Measurements from ENCODE around the gene CNPY2.
A peak's percentile ranks its signal among the peaks of the same experiment; 100 is the strongest.
"Not testable (repeated sequence)": the region's sequence is repeated elsewhere in the genome, so short reads cannot be mapped to it uniquely, and the experiment has no call there.

GRCh38 chr12:56262955-56263354 is 52.8 kb downstream of the CNPY2 start:
- TF ChIP-seq, protein P1, sequence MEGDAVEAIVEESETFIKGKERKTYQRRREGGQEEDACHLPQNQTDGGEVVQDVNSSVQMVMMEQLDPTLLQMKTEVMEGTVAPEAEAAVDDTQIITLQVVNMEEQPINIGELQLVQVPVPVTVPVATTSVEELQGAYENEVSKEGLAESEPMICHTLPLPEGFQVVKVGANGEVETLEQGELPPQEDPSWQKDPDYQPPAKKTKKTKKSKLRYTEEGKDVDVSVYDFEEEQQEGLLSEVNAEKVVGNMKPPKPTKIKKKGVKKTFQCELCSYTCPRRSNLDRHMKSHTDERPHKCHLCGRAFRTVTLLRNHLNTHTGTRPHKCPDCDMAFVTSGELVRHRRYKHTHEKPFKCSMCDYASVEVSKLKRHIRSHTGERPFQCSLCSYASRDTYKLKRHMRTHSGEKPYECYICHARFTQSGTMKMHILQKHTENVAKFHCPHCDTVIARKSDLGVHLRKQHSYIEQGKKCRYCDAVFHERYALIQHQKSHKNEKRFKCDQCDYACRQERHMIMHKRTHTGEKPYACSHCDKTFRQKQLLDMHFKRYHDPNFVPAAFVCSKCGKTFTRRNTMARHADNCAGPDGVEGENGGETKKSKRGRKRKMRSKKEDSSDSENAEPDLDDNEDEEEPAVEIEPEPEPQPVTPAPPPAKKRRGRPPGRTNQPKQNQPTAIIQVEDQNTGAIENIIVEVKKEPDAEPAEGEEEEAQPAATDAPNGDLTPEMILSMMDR (conservative IDR thresholded peaks at IDR 0.05; ENCODE audit: low read length): peak; percentile 42
- not testable (repeated sequence) for TF ChIP-seq EZH2phosphoT487 (IDR thresholded peaks at IDR 0.05; ENCODE audit: borderline replicate concordance)
